CD4-positive, alpha-beta memory T cell (primary cell): ENCODE data around the gene LYRM4. TPM values are rescaled to one million over a fixed set of nuclear protein-coding genes. Genes with fewer than 3 reads are reported as not detected.

Experiments used
- CTCF ChIA-PET: fragments of 350-600 bp; sonication (Branson Sonifier 250); formaldehyde crosslinking; loops from one replicate; lab custom pipeline; 2021; ENCODE audit warnings: inconsistent platforms; ENCODE audit not compliant: partially characterized antibody; lab: Charles Lee
- POLR2A ChIA-PET: fragments of 350-600 bp; sonication (Branson Sonifier 250); formaldehyde crosslinking; loops from one replicate; lab custom pipeline; 2021; ENCODE audit not compliant: partially characterized antibody; lab: Charles Lee
- DNase-seq, 5 donors: peaks; one replicate each; pipeline versions ENCODE4 v3.0.0 to v3.0.0-alpha.2; 2020 to 2022; ENCODE audit warnings: mixed read lengths in 1 of 5
- H3K27ac ChIP-seq: one replicate; pipeline ENCODE4 v1.7.0; 2013; ENCODE audit warnings: low read depth, low read length
- H3K27me3 ChIP-seq: 2 replicates; pipeline ENCODE4 v1.7.0; 2013; ENCODE audit warnings: mild to moderate bottlenecking, low read length, moderate library complexity; ENCODE audit not compliant: insufficient read depth
- H3K36me3 ChIP-seq: 2 replicates; pipeline ENCODE4 v1.7.0; 2013; ENCODE audit warnings: mild to moderate bottlenecking, low read length, moderate library complexity; ENCODE audit not compliant: insufficient read depth
- H3K4me1 ChIP-seq: 2 replicates; pipeline ENCODE4 v1.7.0; 2013; ENCODE audit warnings: mild to moderate bottlenecking, low read length, moderate library complexity; ENCODE audit not compliant: insufficient read depth
- H3K4me3 ChIP-seq, 2 donors: one replicate each; pipeline ENCODE4 v1.7.0; 2013; ENCODE audit warnings: low read length in 2 of 2, mild to moderate bottlenecking in 1 of 2
- H3K9me3 ChIP-seq, 2 donors: one replicate each; pipeline ENCODE4 v1.7.0; 2013; ENCODE audit warnings: low read length in 2 of 2, control low read depth in 1 of 2; ENCODE audit not compliant: control insufficient read depth in 1 of 2
- H3K27ac Mint-ChIP-seq, 7 donors: one replicate each; pipeline ENCODE4 v1.8.0; 2020 to 2021; ENCODE audit warnings: mixed read lengths in 7 of 7, mild to moderate bottlenecking in 6 of 7, inconsistent platforms in 3 of 7, moderate library complexity in 3 of 7
- H3K27me3 Mint-ChIP-seq, 2 donors: one replicate each; pipeline ENCODE4 v1.8.0; 2020 to 2021; ENCODE audit warnings: mixed read lengths in 2 of 2
- H3K36me3 Mint-ChIP-seq, 2 donors: one replicate each; pipeline ENCODE4 v1.8.0; 2020 to 2021; ENCODE audit warnings: mixed read lengths in 2 of 2, inconsistent platforms in 1 of 2, mild to moderate bottlenecking in 1 of 2
- H3K4me1 Mint-ChIP-seq, 4 donors: one replicate each; pipeline ENCODE4 v1.8.0; 2020 to 2021; ENCODE audit warnings: mixed read lengths in 4 of 4, mild to moderate bottlenecking in 1 of 4
- H3K4me3 Mint-ChIP-seq, 8 donors: one replicate each; pipeline ENCODE4 v1.8.0; 2020 to 2021; ENCODE audit warnings: mixed read lengths in 8 of 8, mild to moderate bottlenecking in 7 of 8, moderate library complexity in 6 of 8, inconsistent platforms in 3 of 8
- H3K9me3 Mint-ChIP-seq, 8 donors: one replicate each; pipeline ENCODE4 v1.8.0; 2020 to 2021; ENCODE audit warnings: mixed read lengths in 8 of 8, mild to moderate bottlenecking in 5 of 8, inconsistent platforms in 3 of 8, moderate library complexity in 1 of 8
- intact Hi-C: fragments of 100-400 bp; cut with micrococcal nuclease; formaldehyde crosslinking; loops from one replicate; pipeline ENCODE4 v1.15.1; 2023
- polyA plus RNA-seq, 2 donors: library from polyadenylated mRNA; unstranded; fragments of 300-500 nt; fragmentation: Illumina TruSeq; gene quantifications; one replicate each; pipeline ENCODE4 v1.2.3, GENCODE V29; 2021
- total RNA-seq, 2 experiments: library from RNA; stranded (reverse); gene quantifications; one replicate each; pipeline ENCODE4 v1.2.3, GENCODE V29; 2021

LYRM4 gene
- total and polyA plus RNA-seq, 4 experiments from 2014 or later: 10.6 to 26.4 (median 15.2) TPM

DNA sequence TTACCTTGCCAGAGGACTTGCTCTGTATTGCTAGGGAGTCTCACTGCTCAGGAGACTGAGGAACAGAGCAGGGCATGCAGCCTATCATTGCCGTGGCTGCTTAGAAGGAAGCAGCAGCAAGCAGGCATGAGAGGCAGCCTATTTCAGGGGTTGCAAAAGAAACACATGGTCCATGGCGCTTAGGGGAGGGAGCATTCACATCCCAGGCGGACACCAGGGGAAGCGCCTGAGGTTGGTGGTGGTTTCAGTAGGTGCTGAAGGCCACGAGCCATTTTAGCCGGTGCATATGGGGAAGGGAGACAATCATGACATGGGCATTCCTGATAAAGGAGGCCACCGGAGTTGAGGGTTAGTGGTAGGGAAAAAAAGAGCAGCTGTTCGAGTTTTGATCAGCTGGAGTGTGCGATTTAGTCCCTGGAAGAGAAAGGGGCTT is 21.5 kb upstream of the LYRM4 start:
- ChIA-PET CTCF (no interaction called here), POLR2A (no interaction called here)
- Histone ChIP-seq H3K27me3 (no peaks in the 10 kb centered on the region), H3K4me1 (peaks cover 26% of the 10 kb centered on the region), H3K36me3 (no peaks in the 10 kb centered on the region), H3K4me3 (no peak overlapping the region), H3K9me3 (no peaks in the 10 kb centered on the region), H3K27ac (no peak overlapping the region)
- peaks cover 30 to 54% (median 45%) of the 10 kb centered on the region in 4 donors for H3K4me1 Mint-ChIP-seq
- no peak overlapping the region for H3K4me3 Mint-ChIP-seq
- H3K9me3 Mint-ChIP-seq: peaks cover 0 to 1% (median 0%) of the 10 kb centered on the region in 8 donors
- DNase-seq: no peak
- peaks cover 4 to 12% of the 10 kb centered on the region in 2 donors for H3K36me3 Mint-ChIP-seq
- H3K27ac Mint-ChIP-seq: no peak overlapping the region
- intact Hi-C loops: no loop called here
- H3K27me3 Mint-ChIP-seq: no peaks in the 10 kb centered on the region

DNA sequence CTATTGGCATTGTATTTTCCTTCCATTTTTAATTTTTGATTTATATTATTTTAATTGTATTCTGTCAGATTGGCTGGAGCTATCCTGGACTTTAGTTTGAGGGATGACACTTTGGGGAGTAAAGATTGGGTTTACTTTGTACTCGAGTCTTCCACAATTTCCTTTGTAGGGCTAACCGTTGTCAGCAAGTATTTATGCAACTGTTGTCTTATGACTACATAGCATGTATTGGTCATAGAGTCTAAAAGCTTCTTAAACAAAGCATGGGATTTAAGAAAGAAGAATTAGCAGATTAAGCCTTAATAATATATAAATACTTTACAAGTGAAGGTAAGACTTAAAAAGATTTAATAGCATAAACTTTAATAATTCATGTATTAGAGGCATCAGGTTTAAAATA is 20.2 kb upstream of the LYRM4 start:
- H3K27ac ChIP-seq: no peak overlapping the region
- H3K36me3 ChIP-seq: no peaks in the 10 kb centered on the region
- no peak for DNase-seq
- H3K36me3 Mint-ChIP-seq: peaks cover 4 to 12% of the 10 kb centered on the region in 2 donors
- H3K27me3 ChIP-seq: no peaks in the 10 kb centered on the region
- intact Hi-C loops: no loop called here
- H3K4me1 ChIP-seq: peaks cover 26% of the 10 kb centered on the region
- CTCF ChIA-PET: interaction anchor here (0.8 to 1.9 kb wide), 2 partner anchors 12 to 22 kb away, joined by 3 to 6 read pairs; no protein-coding TSS in a partner anchor
- H3K4me1 Mint-ChIP-seq: peaks cover 29 to 52% (median 43%) of the 10 kb centered on the region in 4 donors
- POLR2A ChIA-PET: no interaction called here
- no peaks in the 10 kb centered on the region for H3K9me3 ChIP-seq
- H3K9me3 Mint-ChIP-seq: peaks cover 0 to 1% (median 0%) of the 10 kb centered on the region in 8 donors
- H3K4me3 ChIP-seq: no peak overlapping the region
- no peak overlapping the region for H3K27ac Mint-ChIP-seq
- no peak overlapping the region for H3K4me3 Mint-ChIP-seq
- no peaks in the 10 kb centered on the region for H3K27me3 Mint-ChIP-seq

DNA sequence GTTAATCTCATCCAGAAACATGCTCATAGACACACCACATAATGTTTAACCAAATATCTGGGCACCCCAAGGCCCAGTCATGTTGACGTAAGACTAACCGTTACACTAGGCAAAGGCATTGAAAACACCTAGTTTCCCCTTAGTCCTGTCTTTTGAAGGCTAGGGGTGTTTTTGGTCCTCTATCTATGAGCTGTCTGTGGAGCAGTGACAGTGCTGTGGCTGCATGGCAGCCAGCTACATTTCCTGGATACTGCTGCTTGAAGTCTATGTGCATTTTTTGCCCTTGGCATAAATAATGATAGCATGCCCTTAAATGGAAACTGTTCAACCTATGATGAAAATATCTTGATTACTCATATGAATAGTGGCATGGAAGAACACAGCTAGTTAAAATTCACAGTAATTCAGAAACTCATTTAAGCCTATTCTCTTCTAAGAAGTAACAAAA is 19.2 kb upstream of the LYRM4 start:
- Histone ChIP-seq H3K27me3 (no peaks in the 10 kb centered on the region), H3K4me1 (peaks cover 20% of the 10 kb centered on the region), H3K4me3 (no peak overlapping the region), H3K9me3 (no peaks in the 10 kb centered on the region), H3K36me3 (no peaks in the 10 kb centered on the region), H3K27ac (no peak overlapping the region)
- Mint-ChIP-seq H3K27ac (peak overlapping the region in 5 of 7 donors; percentile 1 to 72 (median 67)), H3K4me1 (peaks cover 30 to 46% (median 41%) of the 10 kb centered on the region in 4 donors), H3K27me3 (no peaks in the 10 kb centered on the region), H3K4me3 (peak overlapping the region in 4 of 8 donors; percentile 1 to 16 (median 6)), H3K36me3 (peaks cover 4 to 10% of the 10 kb centered on the region in 2 donors), H3K9me3 (peaks cover 0 to 1% (median 0%) of the 10 kb centered on the region in 8 donors)
- intact Hi-C loops: no loop called here
- ChIA-PET POLR2A (no interaction called here), CTCF (interaction anchor here (1.0 to 1.9 kb wide), 2 partner anchors 8 to 23 kb away, joined by 3 to 6 read pairs; no protein-coding TSS in a partner anchor)
- DNase-seq: peak in 3 of 5 donors; percentile 8 to 10 (median 9)

DNA sequence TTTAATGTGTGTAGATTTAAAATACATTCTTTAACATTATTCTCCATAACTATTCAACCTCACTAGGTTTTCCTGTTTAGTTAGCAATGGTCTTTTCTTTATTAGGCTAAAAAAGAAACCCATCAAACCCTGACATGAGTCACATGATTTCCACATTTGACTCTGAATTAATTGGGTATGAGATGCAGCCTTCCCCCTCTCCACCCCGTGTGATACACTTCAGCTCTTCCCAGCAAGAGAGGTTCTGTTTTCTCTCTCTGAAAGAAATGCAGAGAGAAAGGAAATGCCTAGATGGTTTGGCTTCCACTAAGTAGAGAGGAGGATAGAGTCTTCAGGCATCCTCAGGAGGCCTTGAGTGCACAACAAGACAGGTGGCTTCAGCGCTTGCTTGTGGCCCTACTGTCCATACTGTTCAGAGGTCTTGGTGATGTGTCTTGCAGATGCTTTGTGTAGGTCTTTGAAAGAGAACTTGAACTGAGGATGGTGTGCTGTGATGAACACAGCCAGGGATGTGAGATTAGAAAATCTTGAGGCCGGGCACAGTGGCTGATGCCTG is 17.9 kb upstream of the LYRM4 start:
- Mint-ChIP-seq H3K27ac (peak overlapping the region in 2 of 7 donors; percentile 8 to 61), H3K27me3 (no peaks in the 10 kb centered on the region), H3K9me3 (peaks cover 0 to 1% (median 0%) of the 10 kb centered on the region in 8 donors), H3K4me3 (peak overlapping the region in 4 of 8 donors; percentile 17 to 49 (median 38)), H3K4me1 (peaks cover 37 to 48% (median 43%) of the 10 kb centered on the region in 4 donors), H3K36me3 (peaks cover 4 to 9% of the 10 kb centered on the region in 2 donors)
- Histone ChIP-seq H3K27ac (no peak overlapping the region), H3K9me3 (no peaks in the 10 kb centered on the region), H3K4me3 (no peak overlapping the region), H3K4me1 (peaks cover 32% of the 10 kb centered on the region), H3K27me3 (no peaks in the 10 kb centered on the region), H3K36me3 (no peaks in the 10 kb centered on the region)
- POLR2A ChIA-PET: no interaction called here
- no peak for DNase-seq
- intact Hi-C loops: no loop called here
- CTCF ChIA-PET: no interaction called here

DNA sequence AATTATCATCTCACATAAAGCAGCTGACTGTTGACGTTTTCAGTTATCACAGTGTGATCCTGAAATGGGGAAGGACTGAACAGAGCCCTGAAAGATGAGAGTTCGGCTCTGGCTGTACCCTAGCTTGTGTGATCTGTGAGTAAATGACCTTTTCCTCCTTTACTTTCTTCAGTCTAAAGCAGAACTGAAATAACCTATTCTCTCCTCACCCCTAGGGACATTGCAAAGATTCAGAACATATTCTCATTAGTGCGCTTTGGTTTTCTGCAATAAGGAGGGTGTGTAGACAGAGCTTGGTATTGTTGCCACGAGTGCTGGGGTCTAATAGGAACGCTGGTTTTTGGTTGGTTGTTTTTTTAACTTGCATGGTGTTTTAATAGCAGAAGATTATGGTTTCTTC is 17.3 kb upstream of the LYRM4 start:
- Mint-ChIP-seq H3K4me1 (peaks cover 43 to 54% (median 47%) of the 10 kb centered on the region in 4 donors), H3K9me3 (peaks cover 0 to 1% (median 0%) of the 10 kb centered on the region in 8 donors), H3K4me3 (no peak overlapping the region), H3K27me3 (no peaks in the 10 kb centered on the region), H3K36me3 (peaks cover 4 to 9% of the 10 kb centered on the region in 2 donors), H3K27ac (no peak overlapping the region)
- Histone ChIP-seq H3K27me3 (no peaks in the 10 kb centered on the region), H3K27ac (no peak overlapping the region), H3K9me3 (no peaks in the 10 kb centered on the region), H3K4me1 (peaks cover 38% of the 10 kb centered on the region), H3K4me3 (no peak overlapping the region), H3K36me3 (no peaks in the 10 kb centered on the region)
- CTCF ChIA-PET: no interaction called here
- intact Hi-C loops: no loop called here
- POLR2A ChIA-PET: no interaction called here
- no peak for DNase-seq

DNA sequence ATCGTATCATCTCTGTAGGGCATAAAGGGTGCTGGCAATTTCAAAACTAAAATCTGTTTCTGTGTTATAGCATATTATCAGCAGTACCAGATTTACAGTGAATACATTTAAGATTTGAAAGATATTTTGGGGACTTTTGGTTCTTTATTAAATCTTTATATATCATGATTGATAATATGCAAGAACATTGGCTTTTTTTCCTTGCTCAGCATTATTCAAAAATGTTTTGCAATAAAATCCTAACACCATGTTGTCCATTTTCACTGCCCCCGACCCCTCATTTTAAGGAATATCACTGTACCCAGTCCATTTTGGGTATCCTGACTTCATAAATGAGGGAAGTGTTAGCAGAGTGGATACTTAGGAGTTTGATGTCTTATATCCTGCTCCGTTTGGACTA is 16.8 kb upstream of the LYRM4 start:
- no peaks in the 10 kb centered on the region for H3K9me3 ChIP-seq
- H3K4me1 ChIP-seq: peaks cover 42% of the 10 kb centered on the region
- Mint-ChIP-seq H3K9me3 (peaks cover 0 to 1% (median 0%) of the 10 kb centered on the region in 8 donors), H3K27ac (no peak overlapping the region), H3K36me3 (peaks cover 9 to 12% of the 10 kb centered on the region in 2 donors), H3K4me1 (peaks cover 46 to 58% (median 51%) of the 10 kb centered on the region in 4 donors), H3K27me3 (no peaks in the 10 kb centered on the region), H3K4me3 (no peak overlapping the region)
- ChIA-PET POLR2A (no interaction called here), CTCF (no interaction called here)
- intact Hi-C loops: no loop called here
- H3K36me3 ChIP-seq: no peaks in the 10 kb centered on the region
- no peak overlapping the region for H3K4me3 ChIP-seq
- no peaks in the 10 kb centered on the region for H3K27me3 ChIP-seq
- no peak overlapping the region for H3K27ac ChIP-seq
- DNase-seq: no peak

DNA sequence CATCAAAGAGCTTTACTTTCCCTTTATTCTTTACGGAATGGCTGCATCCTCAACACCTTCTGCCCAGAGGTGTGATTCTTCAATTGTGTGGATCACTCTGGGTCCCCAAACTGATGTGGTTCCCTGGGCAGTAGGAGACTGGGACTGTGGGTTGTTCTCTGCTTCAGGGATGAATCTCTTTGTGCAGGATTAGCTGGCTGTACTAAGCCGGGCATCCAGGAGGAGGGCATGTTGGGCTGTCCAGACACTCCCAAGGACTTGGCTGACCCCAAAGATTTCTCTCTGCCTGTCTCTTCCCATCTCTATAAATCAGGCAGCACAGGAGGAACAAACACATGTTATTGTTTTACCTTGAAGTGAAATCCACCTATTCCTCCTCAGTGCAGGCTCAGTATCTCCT is 15.8 kb upstream of the LYRM4 start:
- H3K27ac ChIP-seq: no peak overlapping the region
- H3K9me3 ChIP-seq: no peaks in the 10 kb centered on the region
- H3K27me3 ChIP-seq: no peaks in the 10 kb centered on the region
- Mint-ChIP-seq H3K36me3 (peaks cover 10 to 18% of the 10 kb centered on the region in 2 donors), H3K4me3 (no peak overlapping the region), H3K9me3 (peaks cover 0 to 1% (median 0%) of the 10 kb centered on the region in 8 donors), H3K27me3 (no peaks in the 10 kb centered on the region), H3K4me1 (peaks cover 41 to 52% (median 47%) of the 10 kb centered on the region in 4 donors), H3K27ac (no peak overlapping the region)
- ChIA-PET POLR2A (no interaction called here), CTCF (interaction anchor here (1.1 kb wide), 1 partner anchor 10 kb away, joined by 3 read pairs; no protein-coding TSS in a partner anchor)
- peaks cover 42% of the 10 kb centered on the region for H3K4me1 ChIP-seq
- no peak for DNase-seq
- intact Hi-C loops: no loop called here
- no peaks in the 10 kb centered on the region for H3K36me3 ChIP-seq
- no peak overlapping the region for H3K4me3 ChIP-seq
